Testis (tissue), 3 donors: ENCODE measurements around the gene TIGIT. TPM values are rescaled to one million over a fixed set of nuclear protein-coding genes. Genes with fewer than 3 reads are reported as not detected.

Experiments used
- microRNA counts, 2 donors: library from miRNA; unstranded; fragments of <30 nt; microRNA quantifications; one replicate each; lab custom pipeline; 2016
- polyA plus RNA-seq: library from polyadenylated mRNA; stranded (reverse); fragments of 350-450 nt; fragmentation: Illumina TruSeq; extraction: RNeasy Lipid Tissue Mini Kit (QIAGEN cat#74804); gene quantifications from one replicate; pipeline ENCODE4 v1.2.3, GENCODE V29; 2014; ENCODE audit warnings: low read depth, low replicate concordance; ENCODE audit not compliant: insufficient read depth
- total RNA-seq, 2 donors: library from RNA; depleted of rRNA; stranded (reverse); fragments of >200 nt; gene quantifications; one replicate each; pipeline ENCODE4 v1.2.3, GENCODE V29; 2016

The TIGIT gene
- total and polyA plus RNA-seq, 3 donors from 2014 or later: 0.50 to 1.4 (median 1.2) TPM

MicroRNAs encoded within 50 kb of the gene (microRNA counts, 767-probe panel; counts per million panel counts)
- microRNA hsa-miR-568 (lab: Ali Mortazavi, UCI): 0 to 152 counts per million in 2 donors

Other genes with a start within 250 kb of the TIGIT start
- 10 to 100 TPM; 13.9 to 22.5 TPM for gene CCDC191, start 237.5 kb upstream of the TIGIT start, total RNA-seq
- gene CCDC191, start 237.5 kb upstream of the TIGIT start, polyA plus RNA-seq: 14.2 TPM
- gene QTRT2, start 237.3 kb upstream of the TIGIT start, total RNA-seq: 10 to 100 TPM; 24.0 to 29.5 TPM
- gene QTRT2, start 237.3 kb upstream of the TIGIT start, polyA plus RNA-seq: 17.9 TPM
- gene DRD3, start 115.0 kb upstream of the TIGIT start, total RNA-seq: under 1 TPM; 0.37 to 0.39 TPM
- gene DRD3, start 115.0 kb upstream of the TIGIT start, polyA plus RNA-seq: 0.94 TPM
- under 1 TPM; 0.47 to 0.74 TPM for gene ZNF80, start 56.5 kb upstream of the TIGIT start, total RNA-seq
- not detected for gene ZNF80, start 56.5 kb upstream of the TIGIT start, polyA plus RNA-seq